OCI-LY3 (cell line): ENCODE measurements around the gene CDHR3.

Source experiments
- H2AFZ ChIP-seq: fragments of 200-600, 300-600 bp; shearing (Covaris generic); 2 replicates; pipeline ENCODE4 v1.6.0; 2014; ENCODE audit warnings: antibody characterized with exemption, low read depth, low read length
- H3K27ac ChIP-seq: fragments of 200-600, 300-600 bp; sonication (generic); 2 replicates; pipeline ENCODE4 v1.5.1; 2014; ENCODE audit warnings: mild to moderate bottlenecking, low read length, moderate library complexity, mixed read lengths
- H3K27me3 ChIP-seq: fragments of 200-600, 300-600 bp; sonication (generic); 2 replicates; pipeline ENCODE4 v1.6.1; 2014; ENCODE audit warnings: low read depth, low read length, mixed read lengths
- H3K36me3 ChIP-seq: fragments of 200-600, 300-600 bp; sonication (generic); replicated peaks from 2 replicates; pipeline ENCODE3; 2014; ENCODE audit warnings: low read depth, low read length, mixed read lengths
- H3K4me1 ChIP-seq: fragments of 300-600, 200-600 bp; sonication (generic); 2 replicates; pipeline ENCODE4 v1.6.1; 2014; ENCODE audit warnings: low read length, mixed read lengths
- H3K4me2 ChIP-seq: fragments of 200-600, 300-600 bp; sonication (generic); 2 replicates; pipeline ENCODE4 v1.6.1; 2014; ENCODE audit warnings: low read length, mixed read lengths
- H3K4me3 ChIP-seq: fragments of 300-600, 200-600 bp; sonication (generic); 2 replicates; pipeline ENCODE4 v1.5.1; 2014; ENCODE audit warnings: antibody characterized with exemption, mild to moderate bottlenecking, low read length, moderate library complexity
- H3K79me2 ChIP-seq: fragments of 300-600, 200-600 bp; shearing (Covaris generic); 2 replicates; pipeline ENCODE4 v1.6.1; 2014; ENCODE audit warnings: mild to moderate bottlenecking, low read length, mixed read lengths
- H3K9ac ChIP-seq: fragments of 300-600, 200-600 bp; shearing (Covaris generic); 2 replicates; pipeline ENCODE4 v1.6.0; 2014; ENCODE audit warnings: mild to moderate bottlenecking, low read length, moderate library complexity
- H3K9me3 ChIP-seq: fragments of 200-600, 300-600 bp; shearing (Covaris generic); 2 replicates; pipeline ENCODE4 v1.6.1; 2014; ENCODE audit warnings: low read length, mixed read lengths; ENCODE audit not compliant: insufficient read depth
- H4K20me1 ChIP-seq: fragments of 200-600, 300-600 bp; sonication (generic); 2 replicates; pipeline ENCODE4 v1.6.1; 2016; ENCODE audit warnings: low read length, mixed read lengths; ENCODE audit not compliant: insufficient read depth
- EZH2phosphoT487 ChIP-seq: fragments of 200-600 bp; shearing (Covaris generic); IDR thresholded peaks from 2 replicates; pipeline ENCODE4 v1.6.1; 2018; ENCODE audit warnings: antibody characterized with exemption, mixed run types, low read depth
- TF ChIP-seq, protein P1 (sequence below): fragments of 200-600, 300-600 bp; sonication (generic); IDR thresholded peaks from 2 replicates; pipeline ENCODE4 v1.5.1; 2014; ENCODE audit warnings: antibody characterized with exemption, low read length, low read depth

Gene CDHR3

DNA sequence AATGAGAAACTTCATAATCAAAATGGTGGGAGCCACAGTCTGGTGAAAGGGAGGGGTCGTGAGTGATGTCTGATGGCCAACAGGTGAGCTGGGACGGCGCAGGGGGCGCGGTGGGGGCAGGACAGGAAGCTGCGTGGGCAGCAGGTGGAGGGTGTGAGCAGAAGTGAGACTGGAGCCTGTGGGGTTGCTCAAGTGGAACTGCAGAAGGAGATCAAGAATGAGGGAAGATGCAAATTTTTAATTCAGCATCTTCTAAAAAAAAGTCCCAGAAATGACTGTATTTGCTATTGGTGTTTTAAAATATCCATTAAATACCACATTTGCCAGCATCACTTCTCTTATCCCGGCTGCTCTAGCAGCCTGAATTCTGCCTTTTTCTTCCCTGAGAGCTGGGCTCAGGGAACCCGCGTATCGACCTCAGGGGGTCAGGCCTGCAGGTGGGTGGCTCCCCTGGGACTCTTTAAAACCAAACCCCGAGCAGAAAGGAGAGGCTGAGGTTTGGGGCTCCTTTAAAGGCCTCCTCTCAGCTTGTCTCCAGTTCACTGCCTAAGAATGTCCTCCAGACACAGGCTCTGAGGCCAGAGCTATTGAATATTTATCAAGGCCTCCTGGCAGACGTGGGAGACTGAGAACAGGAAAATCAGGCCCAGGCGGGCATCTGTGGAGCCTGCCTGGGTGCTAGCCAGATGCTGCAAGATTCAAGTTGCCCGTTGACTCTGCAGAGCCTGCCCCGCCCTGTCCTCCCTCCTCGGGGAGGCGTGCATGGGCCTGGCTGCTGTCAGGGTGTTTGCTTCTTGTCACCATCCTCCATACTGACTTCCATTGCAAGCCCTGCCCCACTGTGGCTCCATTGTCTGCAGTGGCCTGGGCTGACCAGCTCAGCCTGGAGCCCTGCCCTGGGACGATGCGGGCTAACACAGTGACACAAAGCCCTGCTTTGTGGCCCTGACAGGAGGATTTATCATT lies 95.2 kb downstream of the CDHR3 start:
- Histone ChIP-seq H3K27me3 (peaks cover 3% of the 10 kb centered on the region; the same call in 1 of the 2 replicates), H3K9me3 (peaks cover 35% of the 10 kb centered on the region; the same call in 1 of the 2 replicates), H3K4me1 (peaks cover 66% of the 10 kb centered on the region), H3K4me2 (peak overlapping the region; percentile 84), H3K36me3 (no peaks in the 10 kb centered on the region), H4K20me1 (no peaks in the 10 kb centered on the region), H3K79me2 (no peaks in the 10 kb centered on the region), H2AFZ (peak overlapping the region; percentile 32; the same call in 1 of the 2 replicates), H3K27ac (peak overlapping the region; percentile 97), H3K9ac (peak overlapping the region; percentile 75), H3K4me3 (peak overlapping the region; percentile 57)
- TF ChIP-seq EZH2phosphoT487: no peak
- TF ChIP-seq, protein P1, sequence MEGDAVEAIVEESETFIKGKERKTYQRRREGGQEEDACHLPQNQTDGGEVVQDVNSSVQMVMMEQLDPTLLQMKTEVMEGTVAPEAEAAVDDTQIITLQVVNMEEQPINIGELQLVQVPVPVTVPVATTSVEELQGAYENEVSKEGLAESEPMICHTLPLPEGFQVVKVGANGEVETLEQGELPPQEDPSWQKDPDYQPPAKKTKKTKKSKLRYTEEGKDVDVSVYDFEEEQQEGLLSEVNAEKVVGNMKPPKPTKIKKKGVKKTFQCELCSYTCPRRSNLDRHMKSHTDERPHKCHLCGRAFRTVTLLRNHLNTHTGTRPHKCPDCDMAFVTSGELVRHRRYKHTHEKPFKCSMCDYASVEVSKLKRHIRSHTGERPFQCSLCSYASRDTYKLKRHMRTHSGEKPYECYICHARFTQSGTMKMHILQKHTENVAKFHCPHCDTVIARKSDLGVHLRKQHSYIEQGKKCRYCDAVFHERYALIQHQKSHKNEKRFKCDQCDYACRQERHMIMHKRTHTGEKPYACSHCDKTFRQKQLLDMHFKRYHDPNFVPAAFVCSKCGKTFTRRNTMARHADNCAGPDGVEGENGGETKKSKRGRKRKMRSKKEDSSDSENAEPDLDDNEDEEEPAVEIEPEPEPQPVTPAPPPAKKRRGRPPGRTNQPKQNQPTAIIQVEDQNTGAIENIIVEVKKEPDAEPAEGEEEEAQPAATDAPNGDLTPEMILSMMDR: peak; percentile 11; the same call in 1 of the 2 replicates

GRCh38 chr7:106058928-106059324 lies 95.9 kb downstream of the CDHR3 start:
- Histone ChIP-seq H2AFZ (peak overlapping the region; percentile 32; the same call in 1 of the 2 replicates), H3K4me1 (peaks cover 72% of the 10 kb centered on the region), H3K9ac (peak overlapping the region; percentile 75), H3K36me3 (no peaks in the 10 kb centered on the region), H3K4me3 (peak overlapping the region; percentile 57), H3K27me3 (0 out of 2 replicates have a peak, but pooled peaks cover 2% of the 10 kb centered on the region), H4K20me1 (no peaks in the 10 kb centered on the region), H3K27ac (peak overlapping the region; percentile 97), H3K4me2 (peak overlapping the region; percentile 84), H3K9me3 (peaks cover 35% of the 10 kb centered on the region; the same call in 1 of the 2 replicates), H3K79me2 (no peaks in the 10 kb centered on the region)
- TF ChIP-seq EZH2phosphoT487: no peak
- TF ChIP-seq, protein P1: no peak

- Histone ChIP-seq H3K4me2 (peak overlapping the region; percentile 84), H2AFZ (0 out of 2 replicates have a peak overlapping the region, but pooled peaks have one; percentile 66), H3K27ac (peak overlapping the region; percentile 97), H3K9ac (peak overlapping the region; percentile 75), H3K4me3 (peak overlapping the region; percentile 57; the same call in 1 of the 2 replicates), H3K79me2 (no peaks in the 10 kb centered on the region), H3K9me3 (peaks cover 35% of the 10 kb centered on the region; the same call in 1 of the 2 replicates), H3K27me3 (no peaks in the 10 kb centered on the region), H3K4me1 (peaks cover 79% of the 10 kb centered on the region), H4K20me1 (no peaks in the 10 kb centered on the region), H3K36me3 (no peaks in the 10 kb centered on the region)
- TF ChIP-seq, protein P1: no peak
- TF ChIP-seq EZH2phosphoT487: no peak
These were observed 96.5 kb downstream of the CDHR3 start for GRCh38 chr7:106059556-106059955.

GRCh38 chr7:106060394-106060920 lies 97.4 kb downstream of the CDHR3 start:
- Histone ChIP-seq H3K9ac (no peak overlapping the region), H2AFZ (no peak overlapping the region), H3K79me2 (no peaks in the 10 kb centered on the region), H3K4me1 (peaks cover 79% of the 10 kb centered on the region), H3K27ac (no peak overlapping the region), H3K4me3 (no peak overlapping the region), H3K27me3 (no peaks in the 10 kb centered on the region), H3K4me2 (no peak overlapping the region), H3K9me3 (peaks cover 35% of the 10 kb centered on the region; the same call in 1 of the 2 replicates), H3K36me3 (no peaks in the 10 kb centered on the region), H4K20me1 (no peaks in the 10 kb centered on the region)
- TF ChIP-seq, protein P1: no peak
- no peak for TF ChIP-seq EZH2phosphoT487
